HG03108 (cell line): ENCODE results near the gene TRIM2.
A peak's percentile ranks its signal among the peaks of the same experiment; 100 is the strongest.

ENCODE experiments used
- ATAC-seq: cut with Tn5 transposase; IDR thresholded peaks from one replicate; pipeline ENCODE4 v1.9.1; 2021; ENCODE audit warnings: moderate library complexity; ENCODE audit not compliant: unreplicated experiment

Gene TRIM2

DNA sequence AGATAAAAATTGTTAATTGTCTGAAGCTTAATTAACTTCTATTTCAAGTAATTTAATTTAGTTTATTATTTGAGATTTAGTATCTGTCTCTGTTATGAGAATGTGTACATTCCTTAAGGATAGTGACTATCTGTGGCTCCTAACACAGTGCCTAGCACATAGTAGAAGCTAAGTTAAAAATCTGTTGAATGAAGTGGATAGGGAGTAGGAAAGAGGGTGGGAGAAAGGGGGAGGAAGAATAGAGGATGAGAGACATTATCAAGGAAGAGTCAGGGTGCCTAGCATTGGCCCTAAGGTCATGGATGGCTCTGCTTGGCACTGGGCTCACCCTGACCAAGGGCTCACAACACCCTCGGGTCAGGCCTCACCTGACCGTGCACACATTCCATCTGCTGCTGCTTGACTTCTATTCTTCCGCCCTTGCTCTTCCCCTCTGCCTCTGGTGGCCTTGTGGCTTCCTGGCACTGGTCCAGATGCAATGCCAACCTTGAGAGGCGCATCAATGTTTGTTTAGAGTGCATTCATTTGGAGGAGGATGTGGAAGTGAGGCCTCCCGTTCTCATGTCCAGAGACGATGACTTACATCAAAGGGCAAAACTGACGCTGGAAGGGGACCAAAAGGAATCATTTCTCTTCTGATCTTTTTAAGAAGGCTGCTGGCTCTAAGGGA, 42.3 kb downstream of the TRIM2 start:
- no peak for ATAC-seq

DNA sequence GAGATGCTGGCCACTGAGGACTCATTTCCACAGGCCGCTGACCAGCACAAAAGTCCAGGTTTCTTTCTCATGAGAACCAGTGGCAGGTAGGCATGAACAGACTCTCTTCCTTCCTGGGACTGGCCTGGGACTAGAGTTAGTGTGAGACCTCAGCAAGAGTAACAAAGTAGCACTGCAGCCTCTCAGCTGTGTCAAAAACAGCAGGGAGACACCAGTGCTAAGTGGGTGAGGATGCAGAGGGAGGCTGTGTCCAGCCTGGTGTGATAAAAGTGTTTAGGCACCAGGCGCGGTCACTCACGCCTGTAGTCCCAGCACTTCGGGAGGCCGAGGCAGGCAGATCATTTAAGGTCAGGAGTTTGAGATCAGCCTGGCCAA, 42.9 kb downstream of the TRIM2 start:
- ATAC-seq = no peak

DNA sequence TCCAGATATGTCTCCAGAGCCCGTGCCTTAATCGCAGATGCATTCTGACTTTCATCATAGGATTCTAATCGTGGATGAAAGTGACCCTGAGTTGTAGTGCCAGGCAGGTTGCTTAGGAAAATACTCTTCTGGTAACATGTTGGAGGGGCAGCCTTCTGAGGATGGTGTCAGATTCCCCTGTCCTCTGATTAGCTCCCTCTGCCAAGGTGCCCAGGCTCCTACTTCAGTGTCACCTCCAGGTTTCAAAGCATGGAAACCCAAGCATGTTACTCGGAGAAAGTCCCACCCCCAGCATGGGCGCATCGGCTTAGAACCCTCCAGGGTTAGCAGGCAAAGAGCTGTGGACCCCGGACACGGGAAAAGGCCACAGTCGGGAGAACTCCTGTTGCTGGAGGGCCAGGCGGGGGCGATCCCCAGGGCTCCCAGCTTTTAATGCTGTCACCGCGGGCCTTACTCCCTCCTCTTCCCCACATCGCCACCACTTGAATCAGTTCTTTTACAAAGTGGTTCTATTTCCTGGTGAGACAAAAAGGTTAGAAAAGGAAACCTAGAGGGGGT, 44.5 kb downstream of the TRIM2 start:
- peak; percentile 4 for ATAC-seq

DNA sequence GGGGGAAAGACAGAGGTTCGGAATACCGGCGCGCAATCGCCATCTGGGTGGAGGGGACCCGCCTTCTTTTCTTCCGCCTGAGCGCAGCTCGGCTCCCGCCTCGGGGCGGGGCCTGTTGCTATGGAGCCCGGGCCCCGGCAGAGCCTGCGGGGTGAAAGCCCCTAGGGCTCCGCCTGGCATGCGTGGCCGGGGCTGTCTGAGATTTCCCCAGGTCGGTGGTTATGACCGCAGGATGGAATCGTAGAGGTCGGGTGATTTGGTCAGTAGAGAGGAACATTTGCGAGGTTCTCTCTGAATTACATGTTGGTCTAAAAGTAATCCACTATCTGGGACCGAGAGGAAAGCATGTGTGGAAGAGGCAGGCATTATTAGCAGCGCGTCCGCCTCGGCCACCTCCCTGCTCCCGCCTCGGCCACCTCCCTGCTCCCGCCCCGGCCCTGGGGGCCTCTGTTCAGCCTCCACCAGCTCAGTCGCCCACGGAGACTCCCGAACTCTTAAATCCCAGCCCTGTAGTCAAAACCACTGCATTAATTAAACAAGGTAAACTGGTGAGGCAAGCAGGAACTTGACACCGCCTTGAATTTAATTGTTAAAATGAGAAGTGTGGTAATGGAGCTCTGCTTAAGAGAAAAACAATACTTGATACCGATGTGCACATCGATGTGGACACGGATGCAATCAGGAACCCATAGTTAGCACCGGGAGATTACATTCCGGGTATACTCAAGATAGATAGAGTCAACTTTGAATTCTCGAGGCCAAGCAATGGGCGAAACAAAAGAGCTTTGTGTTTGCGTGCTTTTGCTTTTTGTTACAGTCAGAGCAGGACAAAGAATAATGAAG, 45.2 kb downstream of the TRIM2 start:
- ATAC-seq = peak; percentile 96

DNA sequence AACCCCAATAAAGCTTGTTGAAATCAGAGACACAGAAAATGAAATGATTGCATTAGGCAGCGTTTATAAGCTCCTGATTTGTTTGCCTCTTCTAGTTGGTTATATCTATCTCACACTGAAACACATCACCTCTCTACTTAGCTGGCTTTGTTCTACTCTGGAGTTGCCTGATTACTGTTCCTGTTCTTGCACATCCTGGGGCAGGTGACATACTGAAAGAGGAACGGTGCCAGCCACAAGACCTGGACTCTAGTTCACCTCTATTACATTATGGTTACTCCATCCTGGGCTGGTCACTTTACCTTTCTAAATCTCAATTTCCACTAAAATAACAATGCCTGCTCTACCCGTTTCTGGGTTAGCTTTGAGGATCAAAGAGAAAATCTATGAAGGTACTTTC, 47.9 kb downstream of the TRIM2 start:
- no peak for ATAC-seq

DNA sequence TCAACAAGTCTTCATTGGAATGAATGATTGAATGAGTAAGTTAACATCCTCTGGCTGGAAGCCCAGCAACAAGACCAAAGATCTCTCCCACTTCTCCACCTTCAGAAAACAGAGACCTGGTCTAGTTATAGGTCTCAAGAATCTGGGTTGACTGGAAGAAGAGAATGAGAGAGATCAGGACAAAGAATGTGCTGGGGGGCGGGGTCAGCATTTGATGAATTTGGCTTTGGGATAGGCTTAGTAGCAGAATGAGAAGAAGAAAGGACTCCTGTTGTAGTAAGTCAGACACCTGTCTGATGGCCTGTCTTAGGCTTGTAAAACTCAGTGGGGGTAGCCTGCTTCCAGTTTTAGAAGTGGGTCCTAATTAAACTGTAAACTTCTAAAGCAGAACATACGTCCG, 51.0 kb downstream of the TRIM2 start:
- ATAC-seq = no peak

DNA sequence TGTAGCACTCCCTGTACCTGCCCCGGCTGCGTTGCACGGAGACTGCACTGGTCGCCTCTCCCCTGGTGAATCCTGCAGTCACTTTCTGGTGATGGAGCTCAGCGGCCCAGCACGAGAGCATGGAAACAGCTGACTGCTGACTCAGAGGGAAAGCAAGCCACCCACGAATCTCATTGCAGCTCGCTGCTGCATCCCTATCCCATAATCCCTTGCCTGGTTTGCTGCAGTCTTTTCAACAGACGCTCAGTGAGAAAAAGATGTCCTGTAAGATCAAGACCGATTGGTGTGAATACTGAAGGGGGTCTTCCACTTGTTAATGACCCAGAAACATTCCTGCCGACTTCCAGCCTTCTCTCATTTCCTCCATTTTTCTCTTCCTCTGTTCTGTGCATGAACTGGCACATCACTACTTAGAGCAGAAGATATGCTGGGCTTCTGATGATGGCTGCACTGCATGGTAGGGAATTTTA, 52.9 kb downstream of the TRIM2 start:
- no peak for ATAC-seq

DNA sequence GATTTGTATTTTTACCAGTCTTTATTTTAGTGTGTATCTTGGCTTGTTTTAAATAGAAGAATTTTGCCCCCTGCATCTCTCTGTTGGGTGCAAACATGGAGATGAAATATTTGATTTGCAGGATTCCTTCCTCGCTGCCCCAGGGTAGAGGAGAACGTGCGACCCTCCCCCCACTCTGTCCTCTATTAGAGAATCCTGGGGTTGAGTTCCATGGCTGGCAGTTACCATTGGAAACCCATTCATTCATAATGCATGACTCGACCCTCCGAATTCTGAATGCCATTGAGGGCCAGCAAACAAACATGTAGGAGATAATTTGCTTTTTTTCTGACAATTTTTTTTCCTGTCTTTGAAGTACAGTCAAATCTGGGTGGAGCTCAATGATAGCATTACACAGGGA, 53.7 kb downstream of the TRIM2 start:
- no peak for ATAC-seq

DNA sequence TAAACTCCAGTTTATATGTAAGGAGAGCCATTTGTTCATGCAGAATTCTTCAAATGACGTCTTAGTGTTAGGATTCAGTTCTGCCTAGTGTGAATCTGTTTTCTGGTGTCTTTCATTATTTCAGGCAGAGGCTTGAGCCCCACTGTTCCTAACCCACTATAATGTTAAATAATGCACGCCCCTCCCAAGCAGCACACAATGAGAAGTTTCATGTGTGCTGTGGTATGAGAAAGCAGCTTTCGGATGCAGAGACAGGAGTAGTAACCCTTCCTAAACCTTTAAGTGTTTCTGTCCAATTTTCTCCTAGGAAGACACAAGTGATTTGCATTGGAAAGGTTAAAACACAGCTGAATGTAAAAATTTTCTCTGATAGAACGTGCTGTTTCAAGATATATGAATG, 54.5 kb downstream of the TRIM2 start:
- no peak for ATAC-seq

DNA sequence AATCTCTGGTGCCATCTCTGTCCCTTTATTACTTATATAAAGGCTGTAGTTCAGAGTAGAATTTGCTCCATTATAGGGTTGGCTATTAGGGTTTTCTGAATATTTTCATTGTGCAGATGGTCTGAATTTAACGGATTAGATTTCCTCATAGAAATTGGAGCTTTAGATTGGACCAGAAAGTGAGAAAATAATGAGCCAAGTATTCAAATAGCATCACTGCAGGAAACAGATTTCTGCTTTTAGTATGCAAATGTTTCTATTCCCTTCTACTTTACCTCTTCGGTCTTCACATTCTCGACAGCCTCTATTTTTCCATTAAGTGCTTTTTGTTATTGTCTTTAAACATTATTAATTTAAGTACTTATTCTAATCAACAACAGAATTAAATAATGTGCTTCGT, 55.4 kb downstream of the TRIM2 start:
- no peak for ATAC-seq

DNA sequence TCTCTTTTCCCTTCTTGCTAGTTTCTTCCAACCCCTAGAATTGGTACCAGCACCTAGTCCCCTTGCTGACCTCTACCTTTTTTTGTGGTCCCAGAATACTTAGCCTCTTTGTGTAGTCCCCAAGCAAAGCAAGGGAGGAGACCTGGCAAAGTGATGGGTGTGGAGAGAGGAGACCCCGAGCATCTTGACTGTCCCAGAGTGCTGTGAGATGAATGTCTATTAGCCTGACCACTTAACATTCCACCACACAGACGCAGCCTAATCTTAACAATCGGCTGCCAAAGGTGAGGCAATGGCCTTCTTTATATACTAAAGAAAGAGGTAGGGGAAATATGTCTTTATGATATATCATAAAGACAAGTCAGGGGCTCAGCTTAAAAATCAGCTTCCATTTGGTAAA, 55.9 kb downstream of the TRIM2 start:
- ATAC-seq = no peak

DNA sequence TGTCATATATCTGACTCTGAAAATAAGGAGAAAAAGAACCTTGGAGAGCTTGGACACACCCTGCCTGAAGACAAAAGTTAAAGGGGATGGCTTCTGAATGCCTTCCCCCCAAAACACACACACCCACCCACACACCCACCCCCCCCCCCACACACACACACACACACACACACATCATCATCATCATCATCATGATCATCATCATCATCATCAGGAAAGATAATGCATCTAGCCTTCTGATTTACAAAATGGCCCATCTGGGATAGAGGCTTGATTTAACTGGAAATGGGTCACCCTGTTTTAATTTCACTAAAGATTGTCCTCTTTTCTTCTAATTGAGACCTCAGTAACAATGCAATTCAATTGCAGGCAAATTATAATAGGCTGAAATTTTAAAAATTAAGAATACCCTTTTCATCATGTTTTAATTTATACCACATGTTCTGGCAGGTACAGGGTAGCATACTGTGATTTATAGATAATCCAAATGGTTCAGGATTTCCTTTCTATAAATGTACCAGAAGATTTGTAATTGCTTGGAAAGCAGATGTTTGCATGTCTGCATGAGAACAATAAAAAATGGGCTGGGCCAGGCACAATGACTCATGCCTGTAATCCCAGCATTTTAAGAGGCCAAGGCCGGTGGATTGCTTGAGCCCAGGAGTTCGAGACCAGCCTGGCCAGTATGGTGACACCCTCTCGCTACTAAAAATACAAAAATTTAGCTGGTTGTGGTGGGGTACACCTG, 56.5 kb downstream of the TRIM2 start:
- ATAC-seq = no peak

DNA sequence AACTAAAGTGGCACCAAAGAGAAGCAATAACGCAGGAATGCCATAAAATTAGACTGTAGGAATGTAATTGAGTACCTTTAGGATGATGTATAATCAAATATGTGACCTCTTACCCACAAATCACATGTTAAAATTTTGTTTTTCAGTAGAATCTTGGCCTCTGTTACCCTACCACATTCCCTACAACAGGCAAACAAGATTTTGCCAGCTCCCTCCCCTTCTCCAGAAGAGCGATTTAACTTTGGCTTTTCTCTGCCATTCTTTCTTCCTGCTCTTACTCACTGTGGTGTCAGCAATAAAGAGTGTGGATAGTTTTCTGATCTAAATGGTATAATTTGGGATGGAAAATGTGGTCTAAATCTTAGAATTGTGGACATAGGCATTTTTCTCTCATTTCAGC, 57.2 kb downstream of the TRIM2 start:
- no peak for ATAC-seq

DNA sequence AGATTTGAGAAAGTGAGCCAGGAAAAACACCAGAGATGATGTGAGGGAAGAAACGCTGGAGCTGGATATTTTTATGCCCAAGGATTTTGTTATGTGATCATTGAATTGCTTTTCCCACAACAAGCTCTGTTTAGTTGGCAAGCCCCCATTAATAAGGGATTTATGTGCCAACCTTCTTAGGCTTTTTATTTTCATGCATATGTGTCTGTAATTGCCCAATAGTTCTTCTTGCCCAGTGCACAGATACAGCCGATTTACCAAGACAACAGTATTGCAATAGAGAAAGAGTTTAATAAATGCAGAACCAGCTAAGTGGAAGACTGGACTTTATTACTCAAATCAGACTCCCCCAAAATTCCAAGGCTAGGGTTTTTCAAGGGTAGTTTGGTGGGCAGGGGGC, 57.7 kb downstream of the TRIM2 start:
- ATAC-seq = no peak

DNA sequence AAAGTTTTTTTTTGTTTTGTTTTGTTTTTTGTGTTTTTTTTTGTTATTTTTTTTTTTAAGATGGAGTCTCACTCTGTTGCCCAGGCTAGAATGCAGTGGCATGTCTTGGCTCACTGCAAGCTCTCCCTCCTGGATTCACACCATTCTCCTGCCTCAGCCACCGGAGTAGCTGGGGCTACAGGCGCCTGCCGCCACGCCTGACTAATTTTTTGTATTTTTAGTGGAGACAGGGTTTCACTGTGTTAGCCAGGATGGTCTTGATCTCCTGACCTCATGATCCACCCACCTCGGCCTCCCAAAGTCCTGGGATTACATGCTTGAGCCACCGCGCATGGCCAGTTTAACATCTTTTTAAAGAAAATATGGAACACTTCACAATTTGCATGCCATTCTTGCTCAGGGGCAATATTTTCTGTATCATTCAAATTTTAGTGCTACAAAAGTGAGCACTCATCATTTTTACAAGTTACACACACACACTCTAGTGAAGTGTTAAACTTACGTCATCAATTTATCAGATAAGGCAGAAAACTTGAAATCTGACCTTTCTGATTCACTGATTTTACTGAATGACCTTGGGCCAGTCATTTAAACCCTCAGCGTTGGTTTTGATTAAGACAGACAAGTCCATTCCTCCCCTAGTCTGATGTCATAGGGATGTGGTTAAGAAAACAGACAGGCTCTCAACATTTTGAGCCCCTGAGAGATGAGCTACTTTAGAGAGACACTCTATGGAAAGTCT, 61.2 kb downstream of the TRIM2 start:
- ATAC-seq = no peak

DNA sequence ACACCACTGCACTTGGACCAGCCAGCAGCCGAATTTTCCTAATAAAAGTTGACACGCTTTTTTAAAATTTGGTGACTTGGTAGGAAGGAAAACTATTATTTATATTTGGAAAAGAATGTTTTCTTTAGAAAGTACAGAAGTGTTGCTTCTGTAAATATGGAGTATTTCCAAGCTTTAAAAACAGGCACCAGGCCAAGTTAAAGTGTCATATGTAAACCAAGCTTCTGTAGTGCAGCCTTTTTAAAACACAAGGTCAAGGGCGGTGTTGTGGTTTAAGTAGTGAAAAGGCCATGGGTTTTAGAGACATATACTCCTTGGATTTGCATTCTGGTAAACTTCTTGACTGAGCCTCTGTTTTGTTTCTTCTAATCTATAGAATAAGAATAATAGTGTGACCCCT, 62.7 kb downstream of the TRIM2 start:
- no peak for ATAC-seq

DNA sequence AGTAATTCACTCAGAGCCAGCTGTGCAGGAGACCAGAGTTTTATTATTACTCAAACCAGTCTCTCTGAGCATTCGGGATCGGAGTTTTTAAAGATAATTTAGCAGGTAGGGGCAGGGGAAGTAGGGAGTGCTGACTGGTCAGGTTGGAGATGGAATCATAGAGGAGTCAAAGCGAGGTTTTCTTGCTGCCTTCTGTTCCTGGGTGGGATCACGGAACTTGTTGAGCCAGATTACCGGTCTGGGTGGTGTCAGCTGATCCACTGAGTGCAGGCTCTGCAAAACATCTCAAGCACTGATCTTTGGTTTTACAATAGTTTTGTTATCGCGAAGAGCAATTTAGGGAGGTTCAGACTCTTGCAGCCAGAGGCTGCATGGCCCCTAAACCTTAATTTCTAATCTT, 63.6 kb downstream of the TRIM2 start:
- no peak for ATAC-seq

DNA sequence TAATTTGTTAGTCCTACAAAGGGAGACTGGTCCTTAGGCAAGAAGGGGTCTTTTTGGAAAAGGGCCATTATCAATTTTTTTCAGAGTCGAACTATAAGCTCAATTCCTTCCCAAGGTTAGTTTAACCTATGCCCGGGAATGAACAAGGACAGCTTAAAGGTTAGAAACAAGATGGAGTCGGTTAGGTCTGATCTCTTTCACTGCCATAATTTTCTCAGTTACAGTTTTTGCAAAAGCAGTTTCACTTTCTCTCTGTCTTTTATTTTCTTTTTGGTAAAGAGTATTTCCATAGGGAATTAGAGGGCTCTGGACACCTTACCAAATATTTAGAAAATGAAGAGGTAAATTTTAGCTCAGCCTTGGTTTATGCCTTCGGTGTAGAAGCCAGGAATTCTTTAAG, 64.1 kb downstream of the TRIM2 start:
- no peak for ATAC-seq

DNA sequence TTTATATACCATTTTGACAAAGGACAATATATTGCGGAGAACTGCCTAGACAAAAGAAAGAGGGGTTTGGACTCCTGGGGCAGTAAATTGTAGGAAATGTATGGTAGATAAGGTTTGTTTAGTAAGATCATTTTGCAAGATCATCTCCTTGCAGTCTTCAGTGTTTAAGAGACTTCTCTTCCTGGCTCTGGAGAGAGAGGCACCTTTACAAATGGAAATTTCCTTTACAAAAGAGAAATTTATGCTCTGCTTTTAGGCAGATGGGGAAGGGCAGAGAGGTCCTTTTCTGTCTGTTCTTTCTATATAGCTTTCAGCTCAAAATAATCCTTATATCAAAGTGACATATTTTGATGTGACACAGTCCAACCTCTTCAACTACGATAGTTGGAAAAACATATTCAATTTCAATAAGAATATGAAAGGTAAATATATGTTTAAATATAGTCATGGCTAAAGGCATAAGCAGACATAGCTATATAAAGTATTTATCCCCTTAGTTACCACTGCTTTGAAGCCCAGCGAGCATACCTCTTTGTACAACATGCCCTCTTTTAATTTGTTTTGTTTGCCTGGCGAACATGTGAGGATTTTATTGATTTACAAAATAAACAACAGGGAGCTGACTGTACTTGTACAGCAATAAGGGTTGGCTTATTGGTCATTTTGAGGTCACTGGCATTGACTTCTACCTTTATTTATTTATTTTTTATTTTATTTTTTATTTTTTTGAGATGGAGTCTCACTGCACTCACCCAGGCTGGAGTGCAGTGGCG, 65.2 kb downstream of the TRIM2 start:
- ATAC-seq = no peak

DNA sequence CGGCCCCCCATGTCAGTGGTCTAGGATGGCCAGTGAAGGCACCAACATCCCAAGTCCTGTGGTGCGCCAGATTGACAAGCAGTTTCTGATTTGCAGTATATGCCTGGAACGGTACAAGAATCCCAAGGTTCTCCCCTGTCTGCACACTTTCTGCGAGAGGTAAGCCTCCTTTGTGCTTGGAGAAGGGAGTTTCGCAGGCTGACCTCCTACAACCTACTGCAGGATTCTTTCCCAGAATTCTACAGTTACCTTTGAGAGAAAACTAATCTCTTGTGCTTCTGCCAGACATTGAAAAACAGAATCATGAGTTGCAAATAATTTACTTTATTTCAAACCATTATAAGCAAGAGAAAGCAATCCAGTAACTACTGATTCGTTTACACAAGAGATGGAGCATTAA, 66.1 kb downstream of the TRIM2 start:
- no peak for ATAC-seq
